ENCODE measurements around the gene P4HA2. TPM values are rescaled to one million over a fixed set of nuclear protein-coding genes. Genes with fewer than 3 reads are reported as not detected.
A peak's percentile ranks its signal among the peaks of the same experiment; 100 is the strongest.

Gene P4HA2
- total RNA-seq, 1 experiment from 2014 or later: 66.3 TPM

- DNase-seq (ENCODE audit: low read depth, low spot score): no peak
- in situ Hi-C loops (cut with HindIII; ENCODE audit: low pct_unique_long_range_greater_than_20kb, low sequenced_read_pairs): no loop called here
These were observed 38.6 kb upstream of the P4HA2 start for GRCh38 chr5:132266031-132266835.

GRCh38 chr5:132265336-132266030 lies 37.8 kb upstream of the P4HA2 start:
- no peak for DNase-seq (ENCODE audit: low read depth, low spot score)
- in situ Hi-C loops (cut with HindIII; ENCODE audit: low pct_unique_long_range_greater_than_20kb, low sequenced_read_pairs): no loop called here

DNA sequence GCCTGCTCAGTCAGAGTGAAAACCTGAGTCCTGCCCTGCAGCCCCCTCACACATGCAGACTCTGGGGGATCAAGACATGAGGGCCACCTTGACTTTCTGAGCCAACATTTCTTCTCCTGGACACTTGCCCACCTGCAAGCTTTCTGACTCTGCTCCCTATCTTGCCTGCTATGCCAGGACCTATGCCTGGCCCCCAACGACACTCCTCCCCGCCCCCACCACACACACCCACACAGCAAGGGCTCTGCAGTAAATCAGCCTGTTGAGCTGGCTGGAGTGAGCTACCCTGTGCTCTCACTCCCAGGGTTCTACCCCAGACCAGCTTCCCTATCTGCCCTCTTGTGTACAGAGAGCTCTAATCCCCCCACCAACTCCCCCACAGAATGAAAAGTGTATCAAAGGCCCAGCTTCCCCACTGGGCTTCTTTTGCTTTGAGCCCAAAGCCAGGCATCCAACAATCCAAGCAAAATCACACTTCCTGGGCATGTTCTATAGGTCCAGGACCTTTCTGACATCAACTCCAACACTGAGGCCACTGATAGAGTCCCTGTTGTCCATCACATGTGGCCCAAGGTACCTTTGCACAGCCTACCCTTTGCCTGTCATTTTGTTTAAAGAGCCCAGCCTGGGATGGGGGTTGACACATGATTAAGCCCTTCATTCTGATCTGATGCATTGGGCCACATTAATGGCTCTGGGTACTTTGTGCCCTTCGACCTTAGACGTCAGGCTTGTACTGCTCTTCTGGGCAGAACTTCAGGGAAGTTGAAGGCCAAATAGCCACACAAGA lies 37.1 kb upstream of the P4HA2 start:
- in situ Hi-C loops (cut with HindIII; ENCODE audit: low pct_unique_long_range_greater_than_20kb, low sequenced_read_pairs): no loop called here
- DNase-seq (ENCODE audit: low read depth, low spot score): no peak

- no peak for DNase-seq (ENCODE audit: low read depth, low spot score)
- in situ Hi-C loops (cut with HindIII; ENCODE audit: low pct_unique_long_range_greater_than_20kb, low sequenced_read_pairs): no loop called here
These were observed 36.1 kb upstream of the P4HA2 start for GRCh38 chr5:132263548-132264261.

GRCh38 chr5:132262882-132263547 lies 35.4 kb upstream of the P4HA2 start:
- in situ Hi-C loops (cut with HindIII; ENCODE audit: low pct_unique_long_range_greater_than_20kb, low sequenced_read_pairs): no loop called here
- DNase-seq (ENCODE audit: low read depth, low spot score): no peak

DNA sequence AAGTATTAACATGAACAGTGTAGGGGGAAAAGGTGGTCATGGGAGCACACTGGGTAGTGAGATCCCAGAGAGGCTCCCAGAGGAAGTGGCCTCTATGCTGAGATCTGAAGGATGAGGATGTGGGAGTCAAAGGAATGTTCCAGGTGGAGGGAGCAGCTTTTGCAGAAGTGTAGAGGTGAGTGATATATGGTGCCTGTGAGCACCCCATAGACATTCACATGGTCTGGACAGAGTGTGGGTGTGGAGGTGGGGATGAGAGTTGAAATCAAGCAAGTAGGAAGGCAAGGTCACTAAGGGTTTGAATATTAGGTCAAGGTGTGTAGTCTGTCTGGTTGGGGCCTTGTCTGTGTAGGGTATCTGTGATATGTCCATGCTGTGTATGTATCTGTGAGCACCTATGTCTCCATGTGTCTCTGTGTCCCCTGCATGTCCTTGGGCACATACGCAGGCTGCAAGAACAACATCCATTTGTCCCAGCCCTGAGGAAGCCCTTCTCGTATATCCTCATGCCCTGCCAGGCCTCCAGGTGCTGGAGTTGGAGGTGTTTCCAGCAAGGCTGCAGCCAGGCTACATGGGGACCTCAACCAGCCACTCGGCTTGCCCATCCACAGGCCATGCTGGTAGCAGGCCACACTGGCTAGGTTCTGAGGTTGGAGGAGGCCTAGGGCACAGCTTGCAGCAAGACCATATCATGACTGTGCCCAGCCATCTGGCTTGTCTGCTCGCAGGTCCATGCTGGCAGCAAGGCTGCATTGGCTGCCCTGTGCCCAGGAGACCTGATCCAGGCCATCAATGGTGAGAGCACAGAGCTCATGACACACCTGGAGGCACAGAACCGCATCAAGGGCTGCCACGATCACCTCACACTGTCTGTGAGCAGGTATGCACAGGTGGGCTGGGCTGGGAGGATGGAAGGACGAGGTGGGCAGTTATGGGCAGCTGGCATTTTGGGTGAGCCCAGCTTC lies 34.5 kb upstream of the P4HA2 start:
- no peak for DNase-seq (ENCODE audit: low read depth, low spot score)
- in situ Hi-C loops (cut with HindIII; ENCODE audit: low pct_unique_long_range_greater_than_20kb, low sequenced_read_pairs): no loop called here

DNA sequence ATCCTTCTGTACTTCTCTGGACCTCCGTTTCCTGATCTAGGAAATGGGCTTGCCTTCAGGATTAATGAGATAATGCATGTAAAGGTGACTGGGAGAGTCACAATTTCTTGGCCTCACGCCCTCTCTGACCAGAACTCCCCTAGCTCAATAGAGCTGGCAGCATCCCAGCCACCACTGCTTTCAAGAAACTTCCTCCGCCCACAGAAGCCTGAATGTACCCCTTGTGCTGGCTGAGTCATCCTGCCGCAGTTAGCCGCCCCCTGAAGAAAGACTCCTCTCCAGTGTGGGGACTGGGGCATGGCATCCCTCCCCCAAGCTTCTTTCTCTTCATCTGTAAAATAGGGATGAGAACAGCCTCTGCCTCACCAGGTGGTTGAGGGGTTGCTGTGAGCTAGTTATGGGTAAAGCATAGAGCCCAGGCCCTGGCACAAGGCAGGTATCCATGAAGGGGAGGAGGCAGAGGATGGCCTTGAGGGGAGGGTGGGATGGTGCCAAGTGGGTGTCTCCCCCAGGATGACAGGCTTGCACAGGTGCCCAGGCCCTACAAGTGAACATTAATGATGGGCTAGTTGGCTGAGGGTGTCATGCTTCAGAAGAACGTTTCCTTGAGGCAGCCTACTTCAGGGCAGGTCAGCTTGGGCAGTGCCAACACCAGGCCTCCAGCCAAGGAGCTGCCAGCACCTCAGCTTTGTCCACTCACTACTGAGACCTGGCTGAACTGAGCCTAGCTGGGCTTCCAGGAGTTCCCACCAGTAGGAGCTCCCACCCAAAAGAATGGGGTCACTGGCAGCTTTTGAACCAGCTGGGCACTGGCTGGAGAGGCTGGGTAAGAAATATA lies 33.3 kb upstream of the P4HA2 start:
- DNase-seq (ENCODE audit: low read depth, low spot score): peak; percentile 83

GRCh38 chr5:132260051-132260450 lies 32.4 kb upstream of the P4HA2 start:
- in situ Hi-C loops (cut with HindIII; ENCODE audit: low pct_unique_long_range_greater_than_20kb, low sequenced_read_pairs): no loop called here
- DNase-seq (ENCODE audit: low read depth, low spot score): no peak

More for the DNA sequence above, 33.3 kb upstream of the P4HA2 start:
- in situ Hi-C loops (cut with HindIII; ENCODE audit: low pct_unique_long_range_greater_than_20kb, low sequenced_read_pairs): no loop called here

GRCh38 chr5:132259069-132259851 lies 31.6 kb upstream of the P4HA2 start:
- no peak for DNase-seq (ENCODE audit: low read depth, low spot score)
- in situ Hi-C loops (cut with HindIII; ENCODE audit: low pct_unique_long_range_greater_than_20kb, low sequenced_read_pairs): no loop called here

GRCh38 chr5:132258102-132259068 lies 30.7 kb upstream of the P4HA2 start:
- DNase-seq (ENCODE audit: low read depth, low spot score): no peak
- in situ Hi-C loops (cut with HindIII; ENCODE audit: low pct_unique_long_range_greater_than_20kb, low sequenced_read_pairs): no loop called here

DNA sequence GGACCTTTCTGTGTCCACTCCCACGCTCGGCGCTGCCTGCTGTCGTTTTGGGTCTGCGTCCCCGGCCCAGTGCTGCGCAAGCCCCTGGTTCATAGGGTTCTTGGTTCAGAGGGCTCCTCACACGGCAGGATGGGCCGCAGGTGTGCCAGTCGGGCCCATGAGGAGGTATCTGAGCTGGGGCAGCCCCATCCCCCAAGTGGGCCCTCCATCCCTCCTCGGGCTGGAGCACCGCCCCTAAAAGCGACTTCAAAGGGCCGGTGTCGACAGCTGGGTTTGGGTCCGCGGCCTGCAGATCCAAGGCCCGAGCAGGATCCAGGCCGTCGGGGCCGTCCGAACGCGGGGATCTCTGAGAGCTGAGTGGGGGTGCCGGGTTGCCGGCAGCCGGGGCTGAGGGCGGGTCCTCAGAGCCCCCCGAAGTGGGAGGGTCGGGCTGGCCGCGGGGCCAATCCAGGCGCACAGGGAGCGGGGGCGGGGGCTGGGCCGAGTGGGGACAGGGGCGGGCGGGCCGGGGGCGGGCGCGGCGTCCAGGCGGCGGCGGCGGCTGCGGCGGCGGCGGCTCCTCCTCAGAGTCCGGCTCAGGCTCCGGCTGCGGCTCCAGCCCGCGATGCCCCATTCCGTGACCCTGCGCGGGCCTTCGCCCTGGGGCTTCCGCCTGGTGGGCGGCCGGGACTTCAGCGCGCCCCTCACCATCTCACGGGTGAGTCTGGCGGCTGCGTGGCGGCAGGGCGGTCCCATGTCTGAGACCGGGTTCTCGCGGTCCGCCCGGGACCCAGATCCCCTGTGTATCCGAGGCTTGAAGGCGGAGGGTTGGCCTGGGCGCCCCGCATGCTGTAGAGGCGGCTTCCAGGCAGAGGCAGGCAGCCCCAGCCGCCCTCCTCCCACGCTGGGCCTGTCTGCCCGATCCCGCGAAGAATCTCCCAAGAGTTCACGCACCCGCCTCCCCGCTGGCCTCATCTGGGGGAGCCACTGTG lies 29.8 kb upstream of the P4HA2 start, which contains the start of gene PDLIM4:
Gene PDLIM4 (plus strand): TSS at position 566 of the 971 bp plus-strand sequence. CDS start 39 bp downstream, at position 605.
- no peak for DNase-seq (ENCODE audit: low read depth, low spot score)
- in situ Hi-C loops (cut with HindIII; ENCODE audit: low pct_unique_long_range_greater_than_20kb, low sequenced_read_pairs): no loop called here

DNA sequence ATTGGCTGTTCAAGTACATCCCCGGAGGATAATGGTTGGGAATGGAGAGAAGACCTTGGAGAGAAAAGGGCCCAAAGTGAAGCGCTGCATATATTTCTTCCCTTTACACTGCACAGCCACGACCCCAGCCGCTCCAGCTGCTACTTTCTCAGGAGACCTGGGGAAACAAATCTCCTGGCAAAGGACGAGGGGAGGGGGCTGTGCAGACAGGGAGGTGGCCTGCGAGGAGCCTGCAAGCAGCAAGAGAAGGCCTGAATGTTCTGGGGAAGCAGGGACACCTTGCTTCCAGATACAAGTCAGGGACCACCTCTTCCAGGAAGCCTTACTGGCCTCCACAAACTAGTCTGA lies 29.1 kb upstream of the P4HA2 start:
- DNase-seq (ENCODE audit: low read depth, low spot score): no peak
- in situ Hi-C loops (cut with HindIII; ENCODE audit: low pct_unique_long_range_greater_than_20kb, low sequenced_read_pairs): no loop called here
